Stimulated activated CD4-positive, alpha-beta T cell treated with anti-CD3 and anti-CD28 coated beads, Interleukin-1b, Interleukin-23, amount 100 ng/mL, for 24 hours (primary cell): ENCODE results near the gene PFDN4.

Source experiments
- DNase-seq, 4 experiments: peaks; one replicate each; pipeline ENCODE4 v3.0.0-alpha.2; 2020; ENCODE audit warnings: low read depth in 4 of 4, low spot score in 1 of 4

Gene PFDN4

GRCh38 chr20:54266844-54267243, 59.0 kb downstream of the PFDN4 start:
- DNase-seq = no peak

GRCh38 chr20:54267483-54268003, 59.7 kb downstream of the PFDN4 start:
- no peak for DNase-seq

DNA sequence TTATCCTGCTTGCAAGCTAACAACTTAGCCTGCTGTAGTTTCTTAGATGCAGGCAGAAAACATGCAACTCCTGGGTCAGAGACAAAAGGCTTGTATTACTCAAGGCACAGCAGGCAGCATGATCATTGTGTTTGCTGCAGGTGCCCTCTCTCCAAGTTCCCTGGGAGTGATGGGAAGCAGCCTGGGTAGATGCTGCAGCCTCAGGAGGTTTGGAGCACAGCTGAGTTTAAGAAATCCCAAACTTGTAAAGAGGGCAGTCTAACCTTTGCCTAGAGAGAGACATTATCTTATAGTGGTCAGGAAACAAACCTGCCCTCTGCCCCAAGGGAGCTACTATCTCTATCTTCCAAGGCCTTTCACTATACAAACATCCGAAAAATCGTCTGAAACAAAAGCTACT, 61.1 kb downstream of the PFDN4 start:
- DNase-seq = no peak
